Psoas muscle (tissue), 8 donors: ENCODE data around the gene TTLL12. TPM values are rescaled to one million over a fixed set of nuclear protein-coding genes. Genes with fewer than 3 reads are reported as not detected.

ENCODE experiments used
- ATAC-seq, 4 donors: fragments of 200-7000 bp; cut with Tn5 transposase; one replicate each; pipeline ENCODE4 v1.9.1; 2020; ENCODE audit warnings: moderate library complexity in 3 of 4, mild to moderate bottlenecking in 2 of 4
- DNase-seq, 2 donors: peaks; one replicate each; pipeline ENCODE4 v3.0.0-alpha.2; 2020
- H3K27ac ChIP-seq: fragments of 200-600 bp; one replicate; pipeline ENCODE4 v1.8.0; 2022
- H3K27me3 ChIP-seq, 3 donors: fragments of 200-600 bp in 1 of 3; one replicate each; pipeline versions ENCODE4 v1.6.1 to v1.8.0; 2013 to 2022; ENCODE audit warnings: low read length in 2 of 3, mild to moderate bottlenecking in 2 of 3, moderate library complexity in 1 of 3; ENCODE audit not compliant: insufficient read depth in 3 of 3
- H3K36me3 ChIP-seq, 2 donors: fragments of 200-600 bp in 1 of 2; one replicate each; pipeline versions ENCODE4 v1.6.1 to v1.8.0; 2013 to 2022; ENCODE audit warnings: low read depth in 1 of 2, mild to moderate bottlenecking in 1 of 2, moderate library complexity in 1 of 2; ENCODE audit not compliant: insufficient read depth in 1 of 2
- H3K4me1 ChIP-seq: fragments of 200-600 bp; one replicate; pipeline ENCODE4 v1.8.0; 2022
- H3K4me3 ChIP-seq: fragments of 200-600 bp; one replicate; pipeline ENCODE4 v1.8.0; 2022; ENCODE audit warnings: mild to moderate bottlenecking
- H3K9me3 ChIP-seq: fragments of 200-600 bp; one replicate; pipeline ENCODE4 v1.8.0; 2022
- WGBS, 3 donors: extraction: QIAGEN DNeasy Blood & Tissue Kit; methylation state at CpG; one replicate each; pipeline versions ENCODE4 v1.1.6 to v1.1.7; 2013; 5-methylcytosine and 5-hydroxymethylcytosine counted together
- intact Hi-C, 2 donors: fragments of 100-400 bp; cut with DNase I; formaldehyde crosslinking; loops; one replicate each; pipeline versions ENCODE4 v1.11.0 to v1.14.2; 2022
- polyA plus RNA-seq, 3 donors: library from polyadenylated mRNA; stranded (reverse); fragments of 200-250 nt; gene quantifications; one replicate each; pipeline ENCODE4 v1.2.3, GENCODE V29; 2013
- total RNA-seq, 4 donors: library from RNA; stranded (reverse); fragmentation: NEBNext Ultra II Directional in 2 of 4; extraction: Animal tissue kit (Norgen Biotek cat#: 25700) in 2 of 4; gene quantifications; one replicate each; pipeline versions ENCODE4 v1.2.1 to v1.2.4, GENCODE V29; 2021 to 2023
- TF ChIP-seq, protein P1 (sequence below): fragments of 200-600 bp; IDR thresholded peaks from one replicate; pipeline ENCODE4 v1.8.0; 2022; ENCODE audit warnings: antibody characterized with exemption
- donor health status: healthy with polysubstance abuse.
- donor health status: DM: no; HTN: no; CAD: no; lungs with moderate emphysema.
- donor health status: Bipolar disorder and iron deficiency.
- donor health status: healthy.
- donor health status: DM: yes; HTN: yes; CAD: no.
- donor health status: DM: no; HTN: no; CAD: no.
- donor health status: DM: no; HTN: no; CAD: no.
- donor health status: DM: yes; HTN: yes; CAD: no.

TTLL12 gene
- total and polyA plus RNA-seq, 7 donors: 9.9 to 20.7 (median 13.7) TPM

GRCh38 chr22:43191831-43192230 lies 4.9 kb upstream of the TTLL12 start:
- ATAC-seq (no peak), DNase-seq (no peak)
- Histone ChIP-seq H3K9me3 (no peaks in the 10 kb centered on the region), H3K4me3 (no peak overlapping the region), H3K4me1 (no peaks in the 10 kb centered on the region), H3K36me3 (no peaks in the 10 kb centered on the region), H3K27ac (no peak overlapping the region), H3K27me3 (peaks cover 0 to 26% (median 0%) of the 10 kb centered on the region in 3 donors)
- intact Hi-C loops: no loop called here
- TF ChIP-seq, protein P1, sequence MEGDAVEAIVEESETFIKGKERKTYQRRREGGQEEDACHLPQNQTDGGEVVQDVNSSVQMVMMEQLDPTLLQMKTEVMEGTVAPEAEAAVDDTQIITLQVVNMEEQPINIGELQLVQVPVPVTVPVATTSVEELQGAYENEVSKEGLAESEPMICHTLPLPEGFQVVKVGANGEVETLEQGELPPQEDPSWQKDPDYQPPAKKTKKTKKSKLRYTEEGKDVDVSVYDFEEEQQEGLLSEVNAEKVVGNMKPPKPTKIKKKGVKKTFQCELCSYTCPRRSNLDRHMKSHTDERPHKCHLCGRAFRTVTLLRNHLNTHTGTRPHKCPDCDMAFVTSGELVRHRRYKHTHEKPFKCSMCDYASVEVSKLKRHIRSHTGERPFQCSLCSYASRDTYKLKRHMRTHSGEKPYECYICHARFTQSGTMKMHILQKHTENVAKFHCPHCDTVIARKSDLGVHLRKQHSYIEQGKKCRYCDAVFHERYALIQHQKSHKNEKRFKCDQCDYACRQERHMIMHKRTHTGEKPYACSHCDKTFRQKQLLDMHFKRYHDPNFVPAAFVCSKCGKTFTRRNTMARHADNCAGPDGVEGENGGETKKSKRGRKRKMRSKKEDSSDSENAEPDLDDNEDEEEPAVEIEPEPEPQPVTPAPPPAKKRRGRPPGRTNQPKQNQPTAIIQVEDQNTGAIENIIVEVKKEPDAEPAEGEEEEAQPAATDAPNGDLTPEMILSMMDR: no peak

GRCh38 chr22:43188829-43189545 lies 2.1 kb upstream of the TTLL12 start:
- 84 to 93% (median 93%) methylated on average over 5 of the region's 5 CpGs for WGBS, 3 donors
- intact Hi-C loops: no loop called here
- ATAC-seq (no peak), DNase-seq (peak in 1 of 2 donors; percentile 9)
- H3K36me3 ChIP-seq: no peaks in the 10 kb centered on the region
- H3K4me1 ChIP-seq: peaks cover 5% of the 10 kb centered on the region
- no peaks in the 10 kb centered on the region for H3K9me3 ChIP-seq
- peaks cover 0 to 7% (median 0%) of the 10 kb centered on the region in 3 donors for H3K27me3 ChIP-seq
- no peak overlapping the region for H3K27ac ChIP-seq
- H3K4me3 ChIP-seq: no peak overlapping the region
- TF ChIP-seq, protein P1: no peak

GRCh38 chr22:43187171-43188099 lies 501 bp upstream of the TTLL12 start:
- H3K27ac ChIP-seq: peak overlapping the region; percentile 90
- DNase-seq: peak; percentile 97 to 99
- 4 to 10% (median 6%) methylated on average over 30 to 57 of the region's 86 CpGs for WGBS, 3 donors
- peaks cover 0 to 7% (median 0%) of the 10 kb centered on the region in 3 donors for H3K27me3 ChIP-seq
- TF ChIP-seq, protein P1: peak; percentile 63
- H3K9me3 ChIP-seq: no peaks in the 10 kb centered on the region
- H3K36me3 ChIP-seq: peaks cover 0 to 5% of the 10 kb centered on the region in 2 donors
- H3K4me3 ChIP-seq: peak overlapping the region; percentile 63
- intact Hi-C loops: no loop called here
- peaks cover 5% of the 10 kb centered on the region for H3K4me1 ChIP-seq
- ATAC-seq: peak; percentile 91 to 96 (median 96)

DNA sequence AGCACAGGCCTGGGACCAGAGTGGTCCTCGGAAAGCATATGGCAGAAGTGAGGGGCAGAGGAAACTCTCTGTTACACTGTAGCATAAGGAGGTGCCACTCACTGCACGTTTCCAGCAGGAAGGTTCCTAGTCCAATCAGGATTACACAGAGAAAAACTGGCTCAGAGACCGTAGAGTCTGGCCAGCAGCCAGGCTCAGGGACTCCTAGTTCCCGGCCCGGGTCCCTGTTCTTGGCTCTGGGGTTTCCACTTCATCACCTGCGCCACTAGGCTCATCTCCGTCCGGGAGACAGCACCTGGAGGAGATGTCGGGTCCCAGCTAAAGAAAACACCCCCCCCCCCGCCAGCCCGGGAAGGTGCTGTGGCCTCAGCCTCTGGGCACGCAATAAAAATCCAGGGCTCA lies 1.1 kb downstream of the TTLL12 start:
- intact Hi-C loops: no loop called here
- DNase-seq: peak; percentile 51 to 74
- H3K4me3 ChIP-seq: peak overlapping the region; percentile 75
- H3K27me3 ChIP-seq: peaks cover 0 to 7% (median 0%) of the 10 kb centered on the region in 3 donors
- 10 to 17% (median 11%) methylated on average over 12 of the region's 12 CpGs for WGBS, 3 donors
- H3K36me3 ChIP-seq: peaks cover 0 to 14% of the 10 kb centered on the region in 2 donors
- peak in 1 of 4 donors; percentile 9 for ATAC-seq
- H3K9me3 ChIP-seq: no peaks in the 10 kb centered on the region
- no peak overlapping the region for H3K27ac ChIP-seq
- TF ChIP-seq, protein P1: no peak
- peaks cover 5% of the 10 kb centered on the region for H3K4me1 ChIP-seq
